HG03439 (cell line): ENCODE data around the gene ANKRD44.

Experiments used
- ATAC-seq: cut with Tn5 transposase; IDR thresholded peaks from one replicate; pipeline ENCODE4 v1.9.1; 2021; ENCODE audit warnings: mild to moderate bottlenecking, moderate library complexity; ENCODE audit not compliant: unreplicated experiment

ANKRD44 gene

GRCh38 chr2:197007716-197008628, 302.6 kb downstream of the ANKRD44 start:
- no peak for ATAC-seq

GRCh38 chr2:197001921-197002320, 308.7 kb downstream of the ANKRD44 start:
- ATAC-seq, result no peak

GRCh38 chr2:196995757-196996314, 314.7 kb downstream of the ANKRD44 start:
- no peak for ATAC-seq

GRCh38 chr2:196994764-196995163, 315.8 kb downstream of the ANKRD44 start:
- no peak for ATAC-seq

DNA sequence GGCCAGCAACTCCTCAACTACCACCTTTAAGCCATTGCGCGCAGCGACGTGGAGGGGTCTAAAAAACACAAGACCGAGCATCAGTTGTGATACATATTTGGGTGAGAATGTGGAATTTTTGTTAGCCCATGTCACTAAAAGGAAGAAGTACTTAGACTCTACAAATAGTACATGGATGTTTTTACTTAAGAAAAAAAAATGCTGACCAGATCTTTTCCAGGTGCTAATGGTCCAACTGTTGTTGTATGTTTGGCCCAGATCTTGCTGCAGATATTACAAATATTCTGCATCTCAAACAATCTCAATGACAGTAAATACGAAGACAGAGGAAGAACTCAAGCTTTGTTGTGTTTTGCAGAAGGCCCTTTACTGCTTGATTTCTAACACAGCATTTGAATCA, 317.0 kb downstream of the ANKRD44 start:
- no peak for ATAC-seq

GRCh38 chr2:196992466-196992865, 318.1 kb downstream of the ANKRD44 start:
- no peak for ATAC-seq

GRCh38 chr2:196990788-196991461, 319.7 kb downstream of the ANKRD44 start:
- no peak for ATAC-seq

- ATAC-seq, result no peak
Measured at GRCh38 chr2:196990092-196990491, 320.5 kb downstream of the ANKRD44 start.

GRCh38 chr2:196989496-196989895, 321.1 kb downstream of the ANKRD44 start:
- no peak for ATAC-seq

DNA sequence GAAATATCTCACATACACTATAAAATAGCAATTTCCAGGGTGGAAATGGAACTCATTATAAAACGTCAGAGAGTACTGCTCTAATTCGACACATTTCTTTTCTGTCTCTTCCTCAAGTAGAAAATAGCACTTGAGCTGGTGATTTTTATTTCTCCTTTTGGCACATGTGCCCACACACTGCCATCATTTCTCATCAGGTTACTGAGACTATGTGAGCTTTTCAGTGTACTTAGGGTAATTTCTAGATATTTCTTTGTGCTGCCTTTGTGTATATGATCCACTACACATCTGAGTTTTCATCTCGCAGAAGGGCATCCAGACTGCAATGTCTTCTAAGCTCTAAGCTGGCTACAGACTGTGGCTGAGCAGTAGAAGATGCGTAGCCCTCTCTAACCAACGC, 321.9 kb downstream of the ANKRD44 start:
- ATAC-seq, result no peak

DNA sequence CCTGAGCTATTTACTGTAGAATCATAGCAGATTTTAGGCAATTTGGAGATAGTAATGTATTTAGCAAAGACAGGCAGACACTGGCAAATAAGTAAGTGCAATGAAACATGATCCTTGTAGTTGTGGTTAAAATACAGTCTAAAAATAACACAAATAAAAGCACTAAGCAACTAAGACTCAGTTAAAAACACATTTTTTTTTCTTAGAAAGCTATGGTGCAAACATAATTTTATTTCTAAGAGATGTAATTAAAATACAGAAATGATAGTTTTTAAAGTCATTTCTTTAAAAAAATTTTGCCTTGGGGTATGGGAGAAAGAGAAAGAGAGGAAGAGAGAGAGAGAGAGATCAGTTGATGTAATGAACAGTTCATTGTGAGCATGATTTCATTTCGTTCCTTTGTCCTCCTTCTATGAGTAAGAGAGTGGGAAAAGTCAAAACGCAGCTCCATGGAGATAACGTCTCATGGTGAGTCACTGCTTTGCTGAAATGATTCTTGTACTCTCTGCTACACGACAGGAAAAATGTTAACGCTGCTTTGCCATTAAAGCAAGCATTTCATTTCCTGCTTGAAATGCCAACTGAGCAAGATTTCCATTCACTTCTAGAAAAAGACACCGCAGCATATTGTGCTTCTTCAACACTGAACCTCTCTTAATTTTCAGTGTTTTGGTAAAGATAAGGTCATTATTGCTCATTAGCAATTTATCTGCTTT, 322.8 kb downstream of the ANKRD44 start:
- ATAC-seq, result peak; percentile 58

- ATAC-seq, result no peak
Measured at GRCh38 chr2:196987298-196987648, 323.3 kb downstream of the ANKRD44 start.

DNA sequence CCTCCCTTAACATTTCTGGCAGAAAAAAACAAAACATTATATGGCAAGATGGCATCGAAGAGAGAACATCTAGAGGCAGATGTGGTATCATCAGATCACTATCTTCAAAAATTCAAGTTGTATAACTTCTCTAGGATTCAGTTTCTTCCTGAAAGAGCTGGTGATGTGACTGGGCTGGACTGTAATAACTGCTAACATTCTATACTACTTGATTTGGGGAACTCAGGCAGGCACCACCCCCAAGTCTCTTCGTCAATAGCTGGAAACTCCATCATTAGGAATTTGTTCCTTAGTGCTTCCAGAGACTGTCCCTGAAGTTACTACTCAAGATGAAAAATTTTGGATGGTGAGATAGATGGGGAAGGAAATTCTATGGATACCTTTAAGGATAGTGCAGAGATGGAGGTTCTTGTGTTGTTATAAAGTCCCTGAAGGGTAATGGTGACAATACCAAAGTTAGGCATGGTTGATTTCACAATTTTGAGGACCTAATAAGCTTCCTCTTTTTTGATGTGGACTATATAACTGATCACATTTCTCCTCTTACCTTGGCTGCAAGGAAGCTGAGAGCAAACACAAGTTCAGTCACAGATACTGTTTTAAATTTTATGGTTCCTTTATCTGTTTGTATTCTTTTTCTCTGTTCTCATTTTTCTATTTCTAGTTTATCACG, 324.9 kb downstream of the ANKRD44 start:
- no peak for ATAC-seq

GRCh38 chr2:196984903-196985302, 325.7 kb downstream of the ANKRD44 start:
- no peak for ATAC-seq

- no peak for ATAC-seq
Measured at GRCh38 chr2:196983934-196984333, 326.6 kb downstream of the ANKRD44 start.

DNA sequence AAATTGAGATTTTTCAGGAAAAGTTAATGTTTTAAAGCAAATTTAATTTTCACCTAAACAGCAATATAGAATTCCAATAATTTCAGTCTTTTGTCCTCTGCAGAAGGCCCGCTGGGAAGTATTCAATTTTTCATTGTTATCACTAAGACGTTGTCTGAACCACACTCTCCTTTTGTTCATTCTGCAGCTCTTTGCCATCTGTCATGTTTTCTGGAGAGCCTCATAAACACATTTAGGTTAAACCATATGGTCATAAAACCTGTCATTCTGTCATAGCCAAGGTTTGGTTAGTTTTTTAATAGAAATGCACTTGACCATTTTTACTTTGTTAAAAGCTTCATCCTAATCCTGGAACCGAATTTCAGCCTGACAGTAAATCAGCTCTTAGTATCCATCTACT, 330.1 kb downstream of the ANKRD44 start:
- no peak for ATAC-seq

- ATAC-seq, result no peak
Measured at GRCh38 chr2:196980001-196980400, 330.6 kb downstream of the ANKRD44 start.

- ATAC-seq, result no peak
Measured at GRCh38 chr2:196977507-196977906, 333.1 kb downstream of the ANKRD44 start.

- no peak for ATAC-seq
Measured at GRCh38 chr2:196974970-196975369, 335.6 kb downstream of the ANKRD44 start.

DNA sequence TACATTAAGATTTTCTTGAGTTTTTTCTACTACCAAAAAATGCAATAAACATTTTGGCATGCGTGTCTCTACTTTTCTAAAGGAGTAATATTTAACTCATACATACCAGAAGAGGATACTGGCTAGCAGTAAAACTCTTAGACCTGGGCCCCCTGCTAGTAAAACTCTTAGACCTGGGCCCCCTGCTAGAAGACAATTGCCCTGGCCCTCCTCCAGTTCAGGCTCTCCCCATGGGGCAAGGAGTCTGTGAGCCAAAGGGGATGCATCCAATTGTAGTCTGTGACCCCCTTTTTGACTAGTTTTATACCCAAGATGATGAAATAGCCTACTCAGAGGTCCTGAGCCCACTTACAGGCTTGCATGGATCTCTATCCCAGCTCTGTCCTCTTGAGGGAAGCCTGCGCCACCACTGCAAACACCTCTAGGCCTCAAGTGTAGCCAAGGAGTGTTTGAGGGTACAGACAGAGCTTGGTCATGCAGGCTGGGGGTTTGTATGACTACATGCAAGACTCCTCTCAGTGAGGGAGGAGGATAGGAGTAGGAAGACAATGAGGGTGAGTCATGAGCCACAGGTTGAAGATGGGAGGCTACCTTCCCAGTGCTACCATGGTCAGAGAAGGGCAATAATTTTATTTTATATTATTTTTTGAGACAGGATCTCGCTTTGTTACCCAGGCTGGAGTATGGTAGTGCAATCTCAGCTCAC, 338.9 kb downstream of the ANKRD44 start:
- ATAC-seq, result no peak
